HG02870 (cell line): ENCODE measurements around the gene LDB2.
"Not testable (repeated sequence)": the region's sequence is repeated elsewhere in the genome, so short reads cannot be mapped to it uniquely, and the experiment has no call there.

Experiments
- ATAC-seq: cut with Tn5 transposase; IDR thresholded peaks from one replicate; pipeline ENCODE4 v1.9.1; 2021; ENCODE audit warnings: mild to moderate bottlenecking, moderate library complexity; ENCODE audit not compliant: unreplicated experiment

LDB2 gene

DNA sequence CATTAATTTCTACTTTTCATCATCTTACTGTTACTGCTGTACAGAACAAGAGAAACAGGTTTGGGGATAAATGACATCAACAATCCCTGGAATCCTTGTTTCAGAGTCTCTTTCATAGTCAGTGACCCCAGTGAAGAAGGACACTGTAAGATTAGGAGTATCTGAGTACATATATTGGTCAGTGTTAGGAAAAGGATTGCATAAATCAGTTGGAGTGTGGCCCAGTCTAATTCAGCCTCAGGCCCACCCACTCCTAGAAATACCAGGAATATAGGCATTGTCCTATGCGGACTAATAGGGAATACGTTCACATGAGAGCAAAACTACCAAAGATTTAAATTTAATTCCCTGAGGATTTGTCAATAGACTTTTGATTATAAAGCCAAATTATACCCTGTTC is 237.8 kb downstream of the LDB2 start:
- ATAC-seq, result no peak

DNA sequence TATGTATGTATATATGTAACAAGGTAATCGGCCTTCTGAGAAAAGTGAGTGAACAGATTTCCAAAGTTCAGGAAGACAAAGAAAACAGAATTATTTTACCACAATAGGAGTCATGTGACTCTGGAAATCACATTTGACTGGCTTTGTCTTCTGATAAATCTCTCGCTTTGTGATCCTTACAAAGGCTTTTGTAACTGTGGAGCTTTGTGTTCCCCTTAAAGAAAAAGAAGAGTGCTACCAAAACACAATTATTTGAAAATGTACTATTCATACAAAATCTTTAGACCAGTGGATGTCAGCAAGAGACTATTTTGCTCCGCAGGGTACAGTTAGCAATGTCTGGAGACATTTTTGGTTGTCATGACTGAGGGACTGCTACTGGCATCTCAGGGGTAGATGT is 238.8 kb downstream of the LDB2 start:
- no peak for ATAC-seq

DNA sequence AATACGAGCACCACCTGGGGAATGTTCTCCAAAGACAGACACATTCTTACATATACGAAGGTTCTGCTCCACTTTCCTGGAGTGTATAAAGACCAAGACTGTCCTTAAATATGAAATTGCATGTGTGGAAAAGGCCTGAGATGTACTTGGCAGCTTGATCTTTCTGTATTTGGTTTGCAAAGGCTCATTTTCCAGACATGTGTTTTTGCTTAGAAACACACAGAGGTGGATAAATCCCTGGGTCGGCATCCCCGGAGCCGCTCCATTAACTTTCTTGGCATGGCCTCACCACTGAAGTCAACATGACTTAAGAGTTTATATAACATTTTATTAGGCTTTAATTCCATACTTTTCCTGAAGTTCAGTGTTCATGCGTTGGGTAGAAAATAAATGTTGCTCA is 239.4 kb downstream of the LDB2 start:
- no peak for ATAC-seq

- ATAC-seq, result no peak
These were observed 240.3 kb downstream of the LDB2 start for GRCh38 chr4:16658183-16658582.

DNA sequence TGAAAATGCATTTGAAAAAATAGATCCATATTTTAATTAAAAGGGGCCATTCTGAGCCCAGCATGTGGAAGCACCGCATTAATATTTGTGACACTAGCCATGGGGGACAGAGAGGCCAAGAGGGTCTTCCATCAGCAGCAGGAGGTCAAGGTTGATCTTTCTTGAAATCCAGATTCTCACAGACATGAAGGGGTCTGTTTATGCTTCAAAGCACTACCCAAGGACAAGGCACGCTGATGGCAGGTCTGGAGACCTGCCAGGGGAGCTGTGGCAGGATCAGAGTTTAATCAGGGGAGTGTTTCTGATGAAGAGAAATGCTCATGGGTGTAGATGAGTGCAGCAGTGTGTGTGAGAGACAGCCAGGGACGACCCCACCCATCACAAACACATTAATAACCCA is 243.3 kb downstream of the LDB2 start:
- ATAC-seq, result no peak

GRCh38 chr4:16652732-16653305 is 245.6 kb downstream of the LDB2 start:
- no peak for ATAC-seq

DNA sequence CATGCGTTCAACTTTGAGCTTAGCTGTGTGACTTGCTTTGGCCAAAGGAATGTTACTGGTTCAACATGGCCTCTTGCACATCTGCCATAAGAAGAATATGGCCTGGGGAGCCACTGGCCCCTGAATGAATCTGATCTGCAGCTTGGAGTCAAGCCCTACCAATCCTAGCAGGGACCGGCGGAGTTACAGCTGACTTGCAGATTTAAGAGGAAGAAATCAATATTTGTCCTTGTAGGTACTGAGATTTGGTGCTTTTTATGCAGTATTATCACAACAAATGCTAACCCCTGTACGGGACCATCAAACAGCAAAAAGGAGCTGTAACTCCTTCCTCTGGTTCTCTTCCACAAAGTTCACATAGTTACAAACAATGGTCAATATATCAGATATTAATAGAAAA is 252.0 kb downstream of the LDB2 start:
- ATAC-seq, result no peak

DNA sequence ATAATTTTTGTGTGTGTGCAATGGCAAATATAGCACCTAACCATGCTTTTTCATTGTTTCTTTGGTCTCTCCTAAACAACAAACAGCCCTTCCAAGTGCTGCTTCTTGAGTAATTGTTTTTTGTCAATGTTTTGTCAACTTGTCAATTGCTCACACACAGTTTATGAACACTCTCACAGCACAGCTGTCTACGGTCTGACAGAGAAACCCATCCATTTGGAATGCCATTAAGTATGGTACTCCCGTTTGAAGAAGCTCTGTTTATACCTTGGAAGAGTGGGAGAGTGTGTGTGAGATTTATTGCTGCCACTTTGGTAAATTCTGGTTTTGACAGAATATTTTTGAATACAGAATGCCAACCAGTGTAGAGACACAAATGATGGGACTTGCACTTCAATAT is 254.6 kb downstream of the LDB2 start:
- ATAC-seq, result no peak

DNA sequence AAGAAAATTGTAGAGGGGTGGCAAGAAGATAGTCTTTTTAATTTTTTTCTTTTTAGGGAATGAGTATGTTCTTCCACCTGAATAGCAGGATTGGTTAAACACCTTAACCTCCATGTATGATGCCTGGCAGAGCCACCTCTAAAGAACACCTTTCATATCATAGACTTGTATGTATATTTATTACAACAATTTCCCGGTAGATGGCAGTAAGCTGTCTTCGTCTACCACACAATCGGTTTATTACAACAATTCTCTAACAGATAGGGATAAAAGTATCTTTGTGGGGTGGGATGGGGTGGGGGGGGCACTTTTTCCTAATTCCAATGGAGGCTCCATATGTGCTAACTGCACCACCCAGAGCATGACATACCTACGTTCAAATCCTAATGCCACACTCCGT is 255.5 kb downstream of the LDB2 start:
- ATAC-seq, result no peak

GRCh38 chr4:16641971-16642370 is 256.5 kb downstream of the LDB2 start:
- ATAC-seq, result no peak

- ATAC-seq, result no peak
These were observed 261.4 kb downstream of the LDB2 start for GRCh38 chr4:16636912-16637630.

GRCh38 chr4:16636304-16636703 is 262.1 kb downstream of the LDB2 start:
- ATAC-seq, result no peak

DNA sequence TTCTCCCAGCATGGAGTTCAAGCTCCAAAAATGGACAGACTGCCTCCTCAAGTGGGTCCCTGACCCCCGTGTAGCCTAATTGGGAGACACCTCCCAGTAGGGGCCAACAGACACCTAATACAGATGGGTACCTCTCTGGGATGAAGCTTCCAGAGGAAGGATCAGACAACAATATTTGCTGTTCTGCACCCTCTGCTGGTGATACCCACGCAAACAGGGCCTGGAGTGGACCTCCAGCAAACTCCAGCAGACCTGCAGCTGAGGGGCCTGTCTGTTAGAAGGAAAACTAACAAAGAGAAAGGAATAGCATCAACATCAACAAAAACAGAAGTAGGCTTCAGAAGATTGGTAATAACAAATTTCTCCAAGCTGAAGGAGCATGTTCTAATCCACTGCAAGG is 269.2 kb downstream of the LDB2 start:
- not testable (repeated sequence) for ATAC-seq

DNA sequence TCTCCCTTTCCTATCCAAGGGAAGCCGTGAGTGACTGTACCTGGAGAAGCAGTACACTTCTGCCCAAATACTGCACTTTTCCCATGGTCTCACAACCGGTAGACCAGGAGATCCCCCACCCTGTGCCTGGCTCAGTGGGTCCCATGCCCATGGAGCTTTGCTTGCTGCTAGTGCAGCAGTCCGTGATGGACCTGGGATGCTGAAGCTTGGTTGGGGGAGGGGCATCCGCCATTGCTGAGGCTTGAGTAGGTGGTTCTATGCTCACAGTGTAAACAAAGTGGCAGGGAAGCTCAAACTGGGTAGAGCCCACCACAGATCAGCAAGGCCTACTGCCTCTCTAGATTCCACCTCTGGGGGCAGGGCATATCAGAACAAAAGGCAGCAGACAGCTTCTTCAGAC is 269.6 kb downstream of the LDB2 start:
- not testable (repeated sequence) for ATAC-seq

DNA sequence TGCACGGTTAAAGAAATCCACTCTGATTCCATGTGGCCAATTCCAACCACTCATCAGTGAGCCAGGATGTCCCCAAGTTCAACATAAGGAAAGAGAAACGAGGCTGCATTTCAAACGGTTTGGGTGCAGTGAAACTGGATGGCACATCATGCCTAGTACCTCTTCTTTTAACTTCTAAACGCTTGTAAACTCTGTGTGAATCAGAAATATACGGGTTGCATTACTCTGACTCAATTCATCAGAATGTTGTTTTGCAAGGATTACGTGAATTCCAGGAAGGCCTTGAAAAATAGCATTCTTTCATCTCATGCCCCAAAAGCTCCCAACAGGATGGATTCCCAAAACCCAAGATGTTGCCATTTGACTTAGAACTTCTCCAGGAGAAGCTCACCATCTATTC is 270.4 kb downstream of the LDB2 start:
- no peak for ATAC-seq

- ATAC-seq, result no peak
These were observed 271.5 kb downstream of the LDB2 start for GRCh38 chr4:16626945-16627344.

DNA sequence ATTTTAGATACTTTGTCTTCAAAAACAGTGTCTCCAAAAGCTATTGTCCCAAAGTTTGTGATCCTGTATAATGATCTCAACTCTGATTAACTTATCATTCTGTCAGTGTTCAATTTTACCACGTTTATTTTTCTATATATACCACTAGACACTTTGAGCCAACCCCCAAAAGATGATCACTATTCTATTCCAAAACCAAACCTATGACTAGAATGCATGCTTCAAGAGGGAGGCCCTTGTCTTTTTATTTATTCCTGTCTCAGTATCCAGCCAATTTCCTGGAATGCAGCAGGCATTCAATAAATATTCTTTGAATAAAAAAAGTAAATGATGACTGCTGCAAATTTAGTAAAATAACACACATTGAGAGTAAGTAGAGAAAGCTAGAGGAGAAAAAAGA is 275.6 kb downstream of the LDB2 start:
- no peak for ATAC-seq

DNA sequence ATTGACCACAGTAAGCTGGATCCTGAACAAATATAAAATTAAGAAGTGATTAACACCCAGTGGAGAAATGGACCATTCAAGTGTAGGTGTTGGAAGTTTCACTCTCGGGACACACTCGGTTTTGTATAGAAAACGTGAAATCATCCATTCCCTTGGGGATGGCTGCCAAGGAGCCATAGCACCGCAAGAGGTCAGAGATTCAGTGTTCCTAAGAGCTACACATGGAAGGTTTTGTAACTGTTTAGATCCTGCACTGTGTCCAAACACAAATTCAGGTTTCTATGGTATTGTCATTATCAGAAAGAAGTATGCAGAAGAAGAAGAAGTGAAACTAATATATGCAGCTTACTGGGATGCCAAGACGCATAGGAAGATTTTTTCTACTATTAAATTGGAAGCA is 281.0 kb downstream of the LDB2 start:
- no peak for ATAC-seq

- no peak for ATAC-seq
These were observed 281.4 kb downstream of the LDB2 start for GRCh38 chr4:16617011-16617410.

DNA sequence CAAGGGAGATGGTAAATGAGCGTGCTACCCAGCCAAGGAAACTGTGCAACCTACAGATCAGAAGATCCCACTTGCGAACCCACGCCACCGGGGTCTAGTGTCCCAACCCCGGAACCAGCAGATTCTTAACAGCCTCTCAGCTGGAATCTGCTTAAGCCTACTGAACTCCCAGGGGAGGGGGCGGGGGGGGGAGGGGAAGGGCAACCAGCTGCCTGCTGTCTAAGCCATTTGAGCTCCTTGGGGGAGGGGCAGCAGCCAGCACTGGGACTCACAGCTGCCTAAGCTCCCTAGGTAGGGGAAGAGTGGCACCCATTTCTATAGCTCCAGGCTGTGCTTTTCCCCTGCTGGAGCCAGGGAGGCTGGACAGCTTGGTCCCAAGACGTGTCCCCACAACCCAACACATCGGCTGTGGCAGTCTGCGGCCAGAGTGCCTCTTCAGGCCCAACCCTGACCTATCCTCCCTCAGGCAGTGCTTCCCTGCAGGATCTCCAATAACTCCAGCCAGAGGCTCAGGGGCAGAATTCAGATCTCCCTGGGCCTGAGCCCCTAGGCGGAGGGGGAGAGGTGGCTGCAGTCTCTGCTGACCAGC is 289.2 kb downstream of the LDB2 start:
- ATAC-seq, result no peak

DNA sequence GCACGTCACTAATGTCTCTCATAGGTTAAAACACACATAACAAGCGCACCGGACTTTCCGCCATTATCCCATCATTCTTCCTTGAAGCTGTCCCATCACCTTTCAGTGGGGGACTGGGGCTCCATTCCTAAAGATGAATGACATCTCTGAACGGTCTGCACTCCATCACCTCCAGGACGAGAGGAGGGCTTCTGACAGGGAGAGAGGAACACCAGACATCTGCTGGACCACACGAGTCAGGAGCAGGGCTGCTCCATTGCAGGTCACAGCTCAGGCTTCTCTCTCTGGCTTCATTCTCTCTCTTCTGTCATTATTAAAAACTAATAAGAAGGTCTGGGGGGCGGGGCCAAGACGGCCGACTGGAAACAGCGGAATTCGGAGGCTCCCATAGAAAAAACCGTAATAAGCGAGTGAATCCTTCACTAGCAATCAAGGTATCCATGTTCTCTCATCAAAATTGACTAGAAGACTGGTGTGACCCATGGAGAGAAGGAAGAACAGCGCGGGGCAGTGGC is 289.8 kb downstream of the LDB2 start:
- no peak for ATAC-seq

DNA sequence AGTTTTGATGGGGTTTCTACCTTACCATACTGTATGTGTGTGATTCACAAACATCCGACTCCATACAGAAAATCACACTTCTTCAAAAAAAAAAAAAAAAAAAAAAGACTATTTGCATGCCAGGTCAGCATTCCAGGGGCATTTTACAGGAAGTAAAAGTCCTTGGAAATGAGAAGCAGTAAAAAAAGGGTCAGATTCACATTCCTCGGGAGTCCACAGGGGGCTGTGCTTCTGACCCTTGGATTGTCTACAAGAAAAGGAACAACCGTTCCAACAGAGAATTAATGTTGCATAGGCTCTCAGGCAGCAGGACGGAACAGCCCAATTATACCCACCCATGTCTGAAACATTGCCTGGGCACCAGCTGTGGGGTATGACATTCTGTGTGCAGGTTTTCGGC is 290.3 kb downstream of the LDB2 start:
- no peak for ATAC-seq
